GM19468 (cell line): ENCODE data around the gene B4GALNT3.

Experiments
- ATAC-seq: cut with Tn5 transposase; IDR thresholded peaks from one replicate; pipeline ENCODE4 v1.9.1; 2021; ENCODE audit warnings: mild to moderate bottlenecking, moderate library complexity, moderate number of reproducible peaks; ENCODE audit not compliant: unreplicated experiment; ENCODE audit errors: extremely low read depth

B4GALNT3 gene

DNA sequence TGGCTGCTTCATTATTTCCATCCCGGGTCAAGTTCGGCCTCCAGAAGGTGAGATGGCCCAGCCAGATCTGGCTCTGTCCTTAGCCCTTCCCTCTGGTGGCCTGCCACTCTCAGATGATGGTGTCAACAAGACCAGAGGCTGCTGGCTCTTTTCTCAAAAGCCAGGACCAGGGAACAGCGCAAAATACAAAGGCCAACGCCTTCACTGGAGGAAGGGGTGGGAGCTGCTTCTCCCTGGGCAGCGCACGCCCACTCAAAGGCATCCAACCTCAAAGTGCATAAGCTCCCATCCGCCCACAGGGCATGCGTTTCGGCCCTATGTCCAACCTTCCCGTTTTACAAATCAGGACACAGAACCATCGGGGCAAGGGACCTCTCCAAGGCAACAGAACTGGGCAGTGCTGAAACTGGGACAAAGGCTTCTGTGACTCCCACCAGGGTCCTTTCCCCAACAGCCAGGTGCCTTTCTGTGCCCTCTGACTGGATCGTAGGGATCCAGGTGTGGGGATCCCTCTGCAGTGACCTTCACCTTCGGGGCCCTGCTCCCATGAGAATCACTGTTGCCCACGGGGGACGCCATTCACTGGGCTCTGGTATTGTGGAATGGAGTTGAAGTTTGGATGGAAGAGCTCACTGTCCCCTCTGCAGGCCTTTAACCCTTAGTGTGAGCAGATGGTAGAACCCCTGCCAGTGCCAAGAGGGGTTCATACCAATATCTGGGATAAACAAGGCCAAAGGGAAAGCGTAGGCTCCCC is 126.8 kb downstream of the B4GALNT3 start:
- ATAC-seq = no peak

DNA sequence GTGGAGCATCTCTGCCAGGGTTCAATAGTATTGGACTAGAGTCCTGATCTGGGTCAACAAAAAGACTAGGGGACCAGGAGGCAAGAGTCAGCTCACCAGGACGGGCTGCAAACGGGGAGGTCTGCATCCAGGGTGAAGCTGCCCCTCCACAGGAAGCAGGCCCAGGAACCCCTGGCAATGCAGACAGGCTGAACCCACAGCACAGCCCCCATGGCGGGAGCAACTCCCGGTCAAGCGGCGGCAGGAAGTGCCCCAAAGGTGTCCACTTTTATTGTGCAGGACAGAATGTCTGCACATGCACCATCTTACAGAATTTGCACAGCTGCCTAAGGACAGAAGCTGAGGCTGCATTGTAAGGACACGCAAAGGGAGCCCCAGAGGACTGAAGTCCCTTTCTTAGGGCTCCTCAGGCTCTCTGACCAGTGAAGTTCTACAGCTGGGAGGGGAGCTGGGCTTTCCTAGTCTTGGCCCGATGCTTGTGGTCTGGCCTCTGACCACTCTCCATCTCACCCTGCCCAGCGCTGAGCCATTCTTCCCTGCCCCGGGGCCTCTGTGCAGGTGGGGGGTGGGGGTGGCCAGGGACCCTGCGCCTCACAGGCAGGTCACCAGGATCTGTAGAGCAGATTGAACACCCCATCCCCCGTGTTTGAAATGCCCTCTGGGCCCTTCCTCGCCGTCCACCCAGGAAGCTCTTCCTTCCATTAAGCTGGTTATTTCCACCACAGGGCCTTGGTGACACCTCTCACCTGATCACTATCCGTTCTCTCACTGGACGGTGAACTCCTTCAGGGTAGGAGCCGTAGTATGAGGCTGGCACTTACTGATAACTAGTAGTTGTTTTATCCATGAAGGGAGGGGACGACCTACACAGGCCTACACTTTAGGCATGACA is 127.6 kb downstream of the B4GALNT3 start:
- ATAC-seq = no peak

DNA sequence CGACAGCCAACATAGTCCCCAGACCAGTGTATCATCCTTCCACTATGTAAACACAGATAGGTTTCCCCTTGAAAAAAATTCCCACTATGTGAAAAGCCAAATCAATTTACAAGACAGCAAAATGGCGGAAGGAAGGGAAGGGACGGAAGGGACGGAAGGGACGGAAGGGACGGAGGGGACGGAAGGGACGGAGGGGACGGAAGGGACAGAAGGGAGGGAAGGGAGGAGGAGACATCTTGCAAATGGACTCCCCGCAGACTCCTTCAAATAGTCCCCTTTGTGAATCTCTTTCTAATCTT is 128.2 kb downstream of the B4GALNT3 start:
- ATAC-seq = no peak

DNA sequence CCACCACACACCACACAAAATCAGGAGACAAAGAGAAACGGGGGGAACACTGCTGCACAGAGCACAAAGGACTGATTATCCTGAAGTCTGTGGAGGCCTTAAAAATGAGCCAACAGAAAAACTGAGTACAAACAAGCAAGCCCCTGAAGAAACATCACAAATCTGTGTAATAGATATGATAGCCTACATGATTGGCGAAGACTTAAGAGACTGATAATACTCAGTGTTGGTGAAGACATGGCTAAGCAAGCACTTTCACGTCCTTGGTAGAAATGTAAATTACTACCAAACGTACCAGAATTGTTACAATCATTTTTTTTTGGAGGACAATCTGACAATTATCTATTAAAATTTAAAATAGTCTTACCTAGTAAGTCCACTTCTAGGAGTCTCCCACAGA is 128.9 kb downstream of the B4GALNT3 start:
- no peak for ATAC-seq

DNA sequence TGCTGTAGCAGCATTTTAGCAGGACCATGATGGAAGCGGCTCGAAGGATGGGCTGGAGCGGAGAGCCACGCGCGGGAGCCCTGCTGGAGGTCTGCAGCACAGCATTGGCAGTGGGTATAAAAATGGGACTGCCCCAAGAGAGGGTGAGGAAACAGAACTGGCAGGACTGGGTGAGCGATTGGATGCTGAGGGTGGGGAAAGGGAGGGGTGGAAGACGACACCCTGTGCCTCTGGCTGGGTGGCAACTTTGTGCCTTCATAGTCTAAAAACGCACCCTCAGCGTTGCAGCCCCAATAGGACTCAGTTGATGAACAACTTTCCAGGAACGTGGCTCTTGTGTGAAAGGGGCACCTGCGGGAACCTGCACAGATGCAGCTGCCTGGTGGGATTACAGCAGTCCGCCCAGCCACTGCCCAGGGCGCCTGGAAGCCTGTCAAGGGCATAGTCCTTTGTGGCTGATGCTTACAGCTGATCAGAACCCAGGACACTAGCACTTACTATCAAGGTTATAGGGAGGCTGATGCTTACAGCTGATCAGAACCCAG is 130.5 kb downstream of the B4GALNT3 start:
- no peak for ATAC-seq

DNA sequence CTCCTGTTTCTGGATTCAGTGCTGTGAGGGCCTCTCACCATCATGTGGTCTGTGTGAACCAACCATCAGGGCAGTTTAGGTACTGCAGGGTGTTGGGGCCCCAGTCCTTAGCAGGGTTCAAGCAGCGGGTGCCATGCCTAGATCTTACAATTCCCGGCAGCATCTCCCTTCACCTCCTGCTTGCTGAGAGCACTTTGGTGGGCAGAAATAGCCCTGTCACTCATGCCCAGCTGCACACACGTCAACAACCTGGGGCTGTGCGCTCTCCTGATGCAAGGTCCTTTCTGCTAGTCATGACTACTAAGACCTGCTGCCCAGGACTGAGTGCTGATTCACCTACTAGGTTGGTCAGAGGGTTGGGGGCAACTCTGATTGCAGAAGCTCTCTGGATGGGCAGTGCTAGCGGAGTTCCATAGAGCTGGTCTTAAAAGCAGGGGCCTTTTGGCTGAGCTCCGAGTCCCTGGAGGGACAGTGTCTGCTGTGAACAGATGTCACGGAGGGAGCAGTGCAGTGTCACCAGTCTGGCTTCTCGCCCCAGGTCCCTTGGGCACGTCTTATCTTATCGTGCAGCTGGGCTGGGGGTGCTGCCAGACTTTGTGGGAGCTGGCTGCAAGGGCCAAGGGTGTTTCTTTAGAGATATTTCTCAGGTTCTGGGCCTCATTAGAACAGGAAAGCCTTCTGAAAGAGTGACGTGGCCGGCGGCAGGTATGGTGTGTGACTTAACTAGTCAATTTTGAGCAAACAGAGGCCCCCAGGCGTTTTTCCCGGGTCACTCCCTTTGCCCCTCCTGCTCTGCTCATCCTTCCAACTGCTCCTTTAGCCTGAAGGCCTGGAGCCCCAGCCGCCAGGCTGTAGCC is 131.7 kb downstream of the B4GALNT3 start:
- ATAC-seq = no peak

DNA sequence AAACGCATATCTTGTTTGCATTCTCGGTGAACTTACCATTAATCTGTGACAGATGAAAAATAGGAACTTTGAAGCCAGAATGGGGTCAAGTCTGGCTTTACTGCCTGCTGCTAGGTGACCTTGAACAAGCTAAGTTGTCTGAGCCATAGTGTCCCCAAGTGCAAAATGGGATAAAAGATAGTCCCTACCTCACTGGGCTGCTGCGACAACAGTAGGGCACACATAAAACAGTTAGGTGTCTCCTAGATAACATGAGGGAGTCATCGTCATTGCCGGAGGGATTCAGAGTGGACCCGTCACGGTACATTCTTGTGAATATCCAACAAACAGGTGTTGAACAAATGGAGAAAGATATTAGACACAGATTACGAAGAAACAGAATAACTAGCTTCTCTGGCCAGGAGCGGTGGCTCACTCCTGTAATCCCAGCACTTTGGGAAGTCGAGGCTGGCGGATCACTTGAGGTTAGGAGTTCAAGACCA is 132.3 kb downstream of the B4GALNT3 start:
- no peak for ATAC-seq

DNA sequence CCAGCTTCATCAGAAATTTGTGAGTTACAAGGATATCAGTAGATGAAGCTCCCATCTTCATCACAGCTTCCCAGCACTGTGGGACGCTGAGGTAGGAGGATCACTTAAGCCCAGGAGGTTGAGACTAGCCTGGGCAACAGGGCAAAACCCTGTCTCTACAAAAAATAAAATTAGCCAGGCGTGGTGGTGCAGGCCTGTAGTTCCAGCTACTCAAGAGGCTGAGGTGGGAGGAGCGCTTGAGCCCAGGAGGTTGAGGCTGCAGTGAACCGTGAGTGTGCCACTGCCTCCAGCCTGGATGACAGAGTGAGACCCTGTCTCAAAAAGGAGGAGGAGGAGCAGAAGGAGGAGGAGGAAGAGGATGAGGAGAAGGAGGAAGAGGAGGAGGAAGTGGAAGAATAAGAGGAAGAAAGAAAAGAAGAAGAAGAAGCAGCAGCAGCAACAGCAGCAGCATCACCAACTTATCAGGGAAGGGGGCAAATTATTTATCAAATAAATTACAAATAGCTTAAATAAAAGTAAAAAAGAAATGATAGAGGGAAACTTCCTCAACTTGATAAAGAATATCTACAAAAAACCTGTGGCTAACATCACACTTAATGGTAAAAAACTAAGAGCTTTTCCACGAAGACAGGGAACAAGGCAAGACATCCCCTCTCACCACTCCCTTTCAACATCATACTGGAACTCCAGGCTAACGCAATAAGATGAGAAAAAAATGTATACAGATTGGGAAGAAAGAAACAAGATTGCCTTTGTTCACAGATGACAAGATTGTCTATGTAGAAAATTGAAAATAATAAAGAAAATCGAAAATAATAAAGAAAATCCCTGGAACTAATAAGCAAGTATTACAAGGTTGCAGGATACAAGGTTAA is 133.9 kb downstream of the B4GALNT3 start:
- no peak for ATAC-seq

DNA sequence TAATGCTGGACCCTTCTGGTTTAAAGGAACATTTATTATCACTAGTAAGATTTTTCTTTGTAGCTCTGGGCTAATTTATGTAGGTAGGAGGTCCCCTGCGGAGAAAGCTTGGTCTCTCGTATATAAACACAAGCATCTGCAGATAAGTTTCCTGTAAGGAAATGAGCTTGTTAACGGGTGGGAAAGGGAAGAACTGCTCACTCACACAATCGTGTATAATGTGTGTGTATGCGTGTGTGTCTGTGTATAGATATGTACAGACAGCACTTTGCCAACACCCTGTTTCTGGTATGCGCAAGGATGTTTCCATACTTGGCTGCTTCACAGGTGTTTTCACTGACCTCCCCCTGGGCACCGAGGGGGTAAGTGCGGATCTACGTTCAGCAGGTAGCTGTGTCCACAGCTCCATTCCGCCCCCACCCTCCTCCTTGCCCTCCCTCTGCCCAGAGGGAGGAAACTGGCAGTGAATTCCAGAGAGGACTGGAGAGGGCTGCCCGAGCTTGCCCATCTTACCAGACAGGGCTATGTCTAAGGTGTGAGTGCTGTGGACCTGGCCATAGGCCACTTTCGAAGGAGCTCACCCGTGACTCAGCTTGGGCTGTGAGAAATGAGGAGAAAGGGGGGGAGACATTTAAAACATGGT is 138.3 kb downstream of the B4GALNT3 start:
- no peak for ATAC-seq

DNA sequence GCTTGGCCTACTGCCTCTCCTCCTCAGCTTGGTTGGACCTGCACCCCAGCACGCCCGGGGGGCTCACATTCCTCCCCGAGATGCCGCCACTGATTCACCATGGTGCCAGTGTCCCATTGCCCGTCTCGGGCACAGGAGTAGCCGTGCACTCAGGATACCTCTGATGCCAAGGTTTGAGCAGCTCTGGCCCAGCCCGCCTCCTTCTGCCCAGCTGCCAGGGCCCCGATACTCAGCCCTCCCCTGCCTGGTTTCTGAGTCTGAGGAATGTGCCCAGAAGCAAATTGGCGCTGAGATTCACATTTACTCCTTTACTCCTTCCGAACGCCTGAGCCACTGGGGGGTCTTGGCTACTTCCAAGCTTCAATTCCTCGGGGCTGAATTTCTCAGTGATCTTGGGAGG is 140.0 kb downstream of the B4GALNT3 start:
- ATAC-seq = no peak

DNA sequence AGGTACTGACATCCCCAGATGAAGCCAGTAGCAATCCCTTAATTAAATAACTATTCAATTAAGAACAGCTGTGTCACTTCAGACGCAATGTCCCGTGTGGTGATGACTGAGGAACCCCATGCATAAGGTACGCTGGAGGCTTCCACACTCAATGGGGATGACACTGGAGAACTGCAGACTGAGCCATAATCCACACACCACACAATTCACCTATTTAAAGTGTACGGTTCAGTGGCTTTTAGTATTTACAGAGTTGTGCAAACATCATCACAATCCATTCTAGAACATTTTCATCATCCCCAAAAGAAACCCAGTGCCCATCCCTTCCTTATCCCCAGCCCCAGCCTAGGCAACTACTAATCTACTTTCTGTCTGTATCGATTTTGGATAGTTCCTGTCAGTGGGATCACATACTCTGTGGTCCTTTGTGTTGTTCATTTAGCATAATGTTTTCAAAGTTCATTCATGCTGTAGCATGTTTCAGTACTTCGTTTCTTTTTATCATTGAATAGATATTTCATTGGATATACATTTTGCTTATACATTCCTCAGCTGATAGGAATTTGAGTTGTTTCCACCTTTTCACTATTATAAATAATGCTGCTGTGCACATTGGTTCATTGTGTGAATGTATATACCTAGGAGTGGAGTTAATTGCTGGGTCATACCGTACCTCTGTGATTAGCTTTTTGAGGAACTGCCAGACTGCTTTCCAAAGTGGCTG is 142.4 kb downstream of the B4GALNT3 start:
- no peak for ATAC-seq

DNA sequence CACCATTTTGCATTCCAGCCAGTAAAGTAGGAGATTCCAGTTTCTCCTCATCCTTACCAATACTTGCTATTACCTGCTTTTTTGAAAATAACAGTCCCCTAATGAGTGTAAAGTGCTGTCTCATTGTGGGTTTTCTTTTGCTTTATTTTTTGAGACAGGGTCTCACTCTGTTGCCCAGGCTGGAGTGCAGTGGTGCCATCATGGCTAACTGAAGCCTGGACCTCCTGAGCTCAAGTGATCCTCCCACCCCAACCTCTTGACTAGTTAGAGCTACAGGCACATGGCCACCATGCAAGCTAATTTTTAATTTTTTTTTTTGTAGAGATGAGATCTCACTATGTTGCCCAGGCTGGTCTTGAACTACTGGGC is 142.9 kb downstream of the B4GALNT3 start:
- no peak for ATAC-seq

DNA sequence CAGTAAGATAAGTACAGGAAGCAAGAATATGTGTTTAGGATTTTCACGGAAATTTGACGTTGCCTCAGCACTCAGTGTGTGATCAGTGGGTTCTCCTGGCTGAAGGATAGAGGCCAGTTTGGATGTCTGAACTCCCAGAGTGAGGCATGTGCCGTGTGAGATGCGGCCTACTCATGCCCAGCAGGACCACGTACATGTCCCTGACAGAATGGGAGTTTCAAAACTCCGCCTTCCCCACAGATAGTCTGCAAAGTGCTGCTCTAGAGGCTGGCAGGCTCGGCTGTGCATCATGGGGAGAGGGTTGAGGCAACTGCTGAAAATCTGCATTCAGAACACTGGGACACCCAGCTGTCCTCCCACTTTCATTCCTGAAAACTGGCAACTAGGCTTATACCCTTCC is 145.2 kb downstream of the B4GALNT3 start:
- ATAC-seq = no peak

DNA sequence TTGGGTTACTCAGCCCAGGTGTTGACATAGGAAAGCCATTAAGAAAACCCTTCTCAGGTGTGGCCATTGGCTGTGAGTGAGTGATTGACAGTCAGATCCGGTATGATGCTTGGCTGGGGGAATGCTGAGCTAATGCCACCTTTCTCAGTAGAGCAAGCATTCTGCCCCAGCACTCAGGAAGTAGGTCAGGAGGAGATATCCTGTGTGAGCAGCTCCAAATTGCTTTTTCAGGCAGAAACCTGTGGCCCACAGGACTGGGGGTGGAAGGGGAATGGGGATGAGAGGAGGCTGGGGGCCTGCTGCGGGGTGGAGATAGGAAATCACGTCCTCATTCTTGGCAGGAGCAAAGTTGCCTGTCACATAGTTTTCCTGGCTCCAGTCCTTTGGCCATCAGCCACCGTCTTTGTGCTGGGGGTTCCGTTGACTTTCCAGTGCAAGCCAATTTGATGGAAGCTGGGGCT is 147.8 kb downstream of the B4GALNT3 start:
- no peak for ATAC-seq

DNA sequence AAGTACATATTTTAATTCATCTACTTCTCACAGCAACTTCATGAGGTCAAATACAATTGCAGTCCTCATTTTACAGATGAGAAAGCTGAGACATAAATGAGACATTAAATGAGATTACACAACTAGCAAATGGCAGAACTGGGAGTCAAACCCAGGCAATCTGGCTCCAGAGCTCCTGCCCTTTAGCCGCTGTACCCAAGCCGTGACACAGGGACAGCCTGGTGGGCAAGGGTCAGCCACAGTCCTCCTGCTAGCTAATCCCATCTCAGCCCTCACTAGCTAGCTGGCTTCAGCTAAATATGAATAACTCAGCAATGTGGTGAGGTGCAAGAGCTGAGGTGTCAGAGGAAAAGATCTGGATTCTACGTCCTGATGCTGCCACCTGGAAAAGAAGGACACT is 148.7 kb downstream of the B4GALNT3 start:
- ATAC-seq = no peak

DNA sequence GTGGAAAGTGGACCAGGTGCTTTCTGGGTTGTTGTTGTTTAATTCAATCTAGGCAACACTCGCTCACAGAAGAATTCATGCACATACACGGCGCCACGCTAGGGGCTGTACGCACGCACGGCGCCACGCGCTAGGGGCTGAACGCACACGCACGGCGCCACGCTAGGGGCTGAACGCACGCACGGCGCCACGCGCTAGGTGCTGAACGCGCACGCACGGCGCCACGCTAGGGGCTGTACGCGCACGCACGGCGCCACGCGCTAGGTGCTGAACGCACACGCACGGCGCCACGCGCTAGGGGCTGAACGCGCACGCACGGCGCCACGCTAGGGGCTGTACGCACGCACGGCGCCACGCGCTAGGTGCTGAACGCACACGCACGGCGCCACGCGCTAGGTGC is 149.2 kb downstream of the B4GALNT3 start:
- no peak for ATAC-seq

DNA sequence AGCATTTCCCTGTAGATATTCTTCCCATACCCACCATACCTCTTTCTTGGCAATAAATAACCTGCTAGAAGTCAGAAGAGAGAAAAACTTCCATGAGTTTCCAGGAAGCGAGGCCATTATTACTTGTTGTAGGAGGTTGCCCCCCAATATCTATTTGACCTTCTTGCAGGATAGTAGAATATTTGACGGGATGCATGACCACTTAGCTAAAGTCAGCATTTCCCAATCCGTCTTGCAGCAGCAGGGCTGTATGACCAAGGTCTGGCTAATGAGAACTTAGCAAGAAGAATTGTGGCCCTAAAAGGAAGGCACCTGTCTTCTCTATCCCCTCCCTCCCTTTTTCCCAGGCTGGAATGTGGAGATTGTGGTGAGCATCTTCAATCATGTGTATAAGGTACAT is 152.0 kb downstream of the B4GALNT3 start:
- no peak for ATAC-seq

DNA sequence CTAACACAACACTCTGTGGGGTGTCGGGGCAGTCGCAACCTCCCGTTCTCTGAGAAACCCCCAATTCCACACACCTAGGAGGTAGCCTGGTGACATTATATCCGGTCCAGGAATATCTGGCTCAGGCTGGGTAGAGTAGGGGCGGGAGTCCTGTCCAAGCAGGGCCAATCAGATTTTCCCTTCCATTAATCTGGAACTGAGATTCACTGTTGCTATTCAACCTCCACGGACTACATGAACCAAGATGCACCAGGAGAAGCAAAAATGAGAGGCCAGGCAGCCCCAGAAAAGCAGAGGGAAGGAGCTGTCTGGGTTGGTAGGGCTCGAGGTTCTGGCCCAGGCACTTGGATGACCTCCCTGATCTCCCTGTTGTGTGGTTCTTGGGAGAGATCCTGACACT is 152.6 kb downstream of the B4GALNT3 start:
- no peak for ATAC-seq
